ENCODE measurements around the gene HSPA1A.
"Not testable (repeated sequence)": the region's sequence is repeated elsewhere in the genome, so short reads cannot be mapped to it uniquely, and the experiment has no call there.

Gene HSPA1A

GRCh38 chr6:31836474-31837368 lies 21.4 kb downstream of the HSPA1A start:
- DNase-seq = no peak

GRCh38 chr6:31837369-31838113 lies 22.2 kb downstream of the HSPA1A start:
- DNase-seq = no peak

- DNase-seq = not testable (repeated sequence)
These were observed 22.8 kb downstream of the HSPA1A start for GRCh38 chr6:31838114-31838553.

GRCh38 chr6:31838968-31839367 lies 23.6 kb downstream of the HSPA1A start:
- no peak for DNase-seq

- not testable (repeated sequence) for DNase-seq
These were observed 24.4 kb downstream of the HSPA1A start for GRCh38 chr6:31839779-31840126.

- peak; percentile 33 for DNase-seq
These were observed 26.7 kb downstream of the HSPA1A start for GRCh38 chr6:31842053-31842452.

- DNase-seq = no peak
These were observed 29.2 kb downstream of the HSPA1A start for GRCh38 chr6:31844507-31844906.

GRCh38 chr6:31847276-31847978 lies 32.1 kb downstream of the HSPA1A start:
- DNase-seq = no peak

- DNase-seq = no peak
These were observed 35.6 kb downstream of the HSPA1A start for GRCh38 chr6:31850765-31851484.

GRCh38 chr6:31851485-31851832 lies 36.1 kb downstream of the HSPA1A start:
- no peak for DNase-seq

- not testable (repeated sequence) for DNase-seq
These were observed 36.8 kb downstream of the HSPA1A start for GRCh38 chr6:31851980-31852718.

GRCh38 chr6:31857774-31858173 lies 42.4 kb downstream of the HSPA1A start:
- DNase-seq = not testable (repeated sequence)

GRCh38 chr6:31858707-31859106 lies 43.4 kb downstream of the HSPA1A start:
- no peak for DNase-seq

GRCh38 chr6:31859923-31860322 lies 44.6 kb downstream of the HSPA1A start:
- no peak for DNase-seq

- no peak for DNase-seq
These were observed 45.0 kb downstream of the HSPA1A start for GRCh38 chr6:31860349-31860748.

GRCh38 chr6:31861150-31861549 lies 45.8 kb downstream of the HSPA1A start:
- DNase-seq = no peak

GRCh38 chr6:31861919-31862343 lies 46.6 kb downstream of the HSPA1A start:
- no peak for DNase-seq

- DNase-seq = peak; percentile 100
These were observed 47.2 kb downstream of the HSPA1A start, which contains the start of gene NEU1 for GRCh38 chr6:31862344-31863235. TSS of gene NEU1 (minus strand) at chr6:31862821. CDS start at chr6:31862776, 45 bp downstream.

GRCh38 chr6:31864123-31864562 lies 48.8 kb downstream of the HSPA1A start:
- not testable (repeated sequence) for DNase-seq

GRCh38 chr6:31864818-31865204 lies 49.5 kb downstream of the HSPA1A start:
- DNase-seq = no peak

Measured in NCI-H82 (cell line).